Measurements from ENCODE around the gene SLIT3.

Gene SLIT3

DNA sequence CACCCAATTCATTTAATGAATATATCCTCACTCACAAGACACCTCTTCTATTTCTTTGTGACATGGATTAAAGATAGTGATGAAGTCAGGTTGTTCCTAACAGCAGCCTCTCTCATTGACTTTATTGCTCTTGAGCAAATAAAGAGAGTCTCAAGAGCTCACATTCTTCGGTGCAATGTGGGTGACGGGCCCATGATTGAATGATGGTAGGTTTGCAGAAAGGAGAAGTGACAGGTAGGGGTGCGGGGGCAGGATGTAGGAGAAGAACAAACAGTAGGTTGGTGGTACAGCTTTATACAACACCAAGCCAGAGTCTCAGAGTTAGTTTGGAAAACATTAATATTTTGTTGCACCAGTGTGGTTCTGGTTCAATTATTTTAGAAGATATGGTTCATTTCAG is 122.2 kb downstream of the SLIT3 start:
- no peak for DNase-seq (ENCODE audit: extremely low read depth in 1 of 2, low read depth in 1 of 2)

DNA sequence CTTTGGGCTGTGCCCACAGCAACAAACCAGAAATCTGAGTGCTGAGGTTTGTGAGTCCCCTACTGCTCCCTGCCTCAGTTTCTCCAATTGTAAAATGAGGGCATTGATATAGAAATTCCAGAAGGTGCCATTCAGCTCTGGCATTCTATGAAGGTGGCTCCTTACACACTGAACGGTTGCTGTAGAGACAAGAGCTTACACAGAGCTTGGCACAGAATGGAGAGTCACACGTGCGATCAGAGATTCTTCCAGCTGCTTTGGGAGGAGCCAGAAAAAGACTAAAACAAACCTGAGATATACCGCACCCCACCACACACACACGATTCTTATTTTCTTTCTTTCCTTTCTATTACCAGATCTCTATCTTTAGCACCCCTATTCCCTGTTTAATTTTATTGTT is 122.7 kb downstream of the SLIT3 start:
- no peak for DNase-seq (ENCODE audit: extremely low read depth in 1 of 2, low read depth in 1 of 2)

- no peak for DNase-seq (ENCODE audit: extremely low read depth in 1 of 2, low read depth in 1 of 2)
Observed at GRCh38 chr5:169176709-169177694, 123.9 kb downstream of the SLIT3 start.

DNA sequence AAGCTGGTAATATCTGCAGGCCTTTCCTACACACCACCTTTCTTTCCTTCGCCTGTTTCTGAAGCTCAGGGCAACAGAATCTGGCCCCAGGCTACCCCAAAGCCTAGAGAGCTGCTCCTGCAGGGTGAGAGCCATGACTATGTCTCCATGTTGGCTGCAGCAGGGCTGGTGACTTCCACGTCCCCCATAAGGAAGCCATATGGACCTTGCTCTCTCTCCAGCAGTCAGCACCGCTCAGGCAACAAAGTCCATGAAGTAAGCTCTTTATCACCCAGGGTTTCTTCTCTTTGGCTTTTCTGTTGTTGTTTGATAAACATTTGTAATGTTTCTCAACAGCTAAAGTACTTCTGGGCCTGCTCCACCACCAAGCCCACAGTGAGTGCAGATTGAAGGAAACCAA is 125.2 kb downstream of the SLIT3 start:
- no peak for DNase-seq (ENCODE audit: extremely low read depth in 1 of 2, low read depth in 1 of 2)

DNA sequence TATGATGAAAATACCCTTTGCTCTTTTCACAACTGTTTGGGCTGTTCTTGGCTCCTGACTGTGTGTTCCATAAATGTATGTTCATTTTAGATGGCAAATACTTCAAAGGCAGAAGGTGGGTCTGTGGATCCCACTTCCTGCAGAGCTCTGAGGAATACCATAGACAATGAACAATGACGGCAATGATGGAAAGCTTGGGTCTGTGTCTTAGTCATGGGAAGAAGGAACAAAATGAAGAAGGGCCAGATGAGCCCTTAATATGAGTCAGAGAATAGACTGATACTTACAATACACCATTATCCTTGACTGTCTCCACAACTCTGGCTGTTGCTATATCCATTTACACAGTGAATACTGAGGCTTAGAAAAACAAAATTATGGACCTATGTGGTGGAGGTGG is 126.0 kb downstream of the SLIT3 start:
- no peak for DNase-seq (ENCODE audit: extremely low read depth in 1 of 2, low read depth in 1 of 2)

- no peak for DNase-seq (ENCODE audit: extremely low read depth in 1 of 2, low read depth in 1 of 2)
Observed at GRCh38 chr5:169173372-169173771, 127.6 kb downstream of the SLIT3 start.

GRCh38 chr5:169171515-169171914 is 129.4 kb downstream of the SLIT3 start:
- no peak for DNase-seq (ENCODE audit: extremely low read depth in 1 of 2, low read depth in 1 of 2)

GRCh38 chr5:169169783-169170182 is 131.2 kb downstream of the SLIT3 start:
- DNase-seq (ENCODE audit: extremely low read depth in 1 of 2, low read depth in 1 of 2), result no peak

DNA sequence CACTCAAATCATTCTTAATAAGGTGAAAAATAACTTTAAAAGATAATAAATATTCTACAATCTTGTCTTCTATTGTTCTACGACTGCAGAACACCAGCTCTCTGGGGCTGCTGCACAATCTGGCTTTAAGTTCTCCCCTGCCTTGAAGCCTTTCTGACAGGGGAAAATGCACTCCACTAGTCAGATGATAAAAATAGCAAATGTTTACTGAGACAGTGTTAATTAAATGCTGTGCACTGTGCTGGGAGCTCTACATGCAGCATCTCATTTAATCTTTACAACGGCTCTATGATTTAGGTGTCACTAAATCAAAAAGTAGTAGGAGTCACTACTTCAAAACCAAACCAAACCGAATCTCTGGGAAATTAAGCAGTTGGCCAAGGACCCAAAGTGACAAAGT is 132.7 kb downstream of the SLIT3 start:
- no peak for DNase-seq (ENCODE audit: extremely low read depth in 1 of 2, low read depth in 1 of 2)

- DNase-seq (ENCODE audit: extremely low read depth in 1 of 2, low read depth in 1 of 2), result no peak
Observed at GRCh38 chr5:169166078-169166477, 134.9 kb downstream of the SLIT3 start.

- DNase-seq (ENCODE audit: extremely low read depth in 1 of 2, low read depth in 1 of 2), result no peak
Observed at GRCh38 chr5:169165052-169165451, 135.9 kb downstream of the SLIT3 start.

DNA sequence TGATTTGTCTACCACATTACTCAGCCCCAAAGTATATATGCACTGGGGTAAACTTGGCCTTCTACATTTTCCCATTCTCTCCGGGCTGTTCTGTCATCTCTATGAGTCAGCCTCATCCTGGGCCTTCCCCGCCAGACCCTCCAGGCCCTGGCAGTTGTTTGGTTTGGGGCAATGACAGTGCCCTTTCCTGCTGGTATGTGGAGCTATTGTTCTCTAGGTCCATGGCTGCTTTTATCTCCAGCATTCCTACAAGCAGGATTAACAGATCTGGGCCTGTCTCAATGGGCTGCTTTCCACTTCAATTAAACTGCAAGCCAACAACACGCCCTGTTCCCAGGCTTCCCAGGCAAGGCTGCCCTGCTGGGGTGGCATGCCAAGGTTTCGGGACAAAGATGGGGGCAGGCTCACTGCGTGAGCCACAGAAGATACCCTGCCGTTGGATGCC is 136.4 kb downstream of the SLIT3 start:
- DNase-seq (ENCODE audit: extremely low read depth in 1 of 2, low read depth in 1 of 2), result no peak

DNA sequence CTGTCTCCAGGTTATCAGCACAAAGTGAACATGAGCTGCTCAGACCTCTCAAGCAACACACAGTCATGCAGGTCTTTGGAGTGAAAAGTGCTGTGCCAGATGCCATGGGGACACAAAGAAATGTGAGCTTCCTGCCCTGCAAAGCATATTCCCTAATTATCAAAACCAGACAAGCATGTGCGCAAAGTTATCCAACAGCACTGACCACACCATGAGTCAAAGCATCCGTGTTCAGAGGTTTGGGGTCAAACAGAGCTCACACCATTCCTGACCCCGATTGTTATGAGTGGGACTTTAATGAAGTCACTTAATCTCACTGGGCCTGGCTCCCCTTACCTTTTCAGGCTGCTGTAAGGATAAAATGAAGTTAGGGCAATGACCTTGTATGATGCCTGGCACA is 138.5 kb downstream of the SLIT3 start:
- DNase-seq (ENCODE audit: extremely low read depth in 1 of 2, low read depth in 1 of 2), result no peak

DNA sequence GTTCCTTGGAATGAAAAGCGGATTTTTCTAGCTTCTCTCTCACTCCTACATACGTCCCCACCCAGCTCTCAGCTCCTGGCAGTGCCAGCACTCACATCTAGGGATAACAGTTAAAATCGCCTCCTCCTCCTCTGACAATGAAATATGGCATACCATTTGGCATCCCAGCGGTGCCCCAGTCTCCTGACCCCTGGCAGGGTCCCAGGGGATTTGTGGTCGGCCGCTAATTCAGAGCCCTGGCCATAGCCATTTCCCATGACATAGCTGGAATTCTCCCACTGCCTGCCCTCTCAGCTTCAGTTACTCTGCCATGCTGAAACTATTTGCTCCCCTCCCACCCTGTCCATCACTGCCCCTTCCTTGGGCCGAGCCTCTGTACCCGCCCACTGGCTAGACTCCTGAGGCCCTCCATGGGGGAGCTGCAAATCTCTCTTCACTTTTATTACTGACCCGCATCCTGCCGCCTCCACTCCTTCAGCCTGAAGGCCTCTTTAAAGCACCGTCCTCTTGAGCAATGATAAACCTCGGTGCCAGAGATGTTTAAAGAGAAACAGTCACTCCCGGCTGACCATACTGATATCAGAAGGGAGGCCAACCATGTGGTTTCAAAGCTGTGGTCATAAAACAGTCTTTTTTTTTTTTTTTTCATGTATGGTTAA is 139.8 kb downstream of the SLIT3 start:
- no peak for DNase-seq (ENCODE audit: extremely low read depth in 1 of 2, low read depth in 1 of 2)

- DNase-seq (ENCODE audit: extremely low read depth in 1 of 2, low read depth in 1 of 2), result no peak
Observed at GRCh38 chr5:169160405-169160901, 140.5 kb downstream of the SLIT3 start.

- DNase-seq (ENCODE audit: extremely low read depth in 1 of 2, low read depth in 1 of 2), result no peak
Observed at GRCh38 chr5:169158764-169159163, 142.2 kb downstream of the SLIT3 start.

GRCh38 chr5:169157064-169157463 is 143.9 kb downstream of the SLIT3 start:
- DNase-seq (ENCODE audit: extremely low read depth in 1 of 2, low read depth in 1 of 2), result no peak

- no peak for DNase-seq (ENCODE audit: extremely low read depth in 1 of 2, low read depth in 1 of 2)
Observed at GRCh38 chr5:169154679-169155078, 146.3 kb downstream of the SLIT3 start.

DNA sequence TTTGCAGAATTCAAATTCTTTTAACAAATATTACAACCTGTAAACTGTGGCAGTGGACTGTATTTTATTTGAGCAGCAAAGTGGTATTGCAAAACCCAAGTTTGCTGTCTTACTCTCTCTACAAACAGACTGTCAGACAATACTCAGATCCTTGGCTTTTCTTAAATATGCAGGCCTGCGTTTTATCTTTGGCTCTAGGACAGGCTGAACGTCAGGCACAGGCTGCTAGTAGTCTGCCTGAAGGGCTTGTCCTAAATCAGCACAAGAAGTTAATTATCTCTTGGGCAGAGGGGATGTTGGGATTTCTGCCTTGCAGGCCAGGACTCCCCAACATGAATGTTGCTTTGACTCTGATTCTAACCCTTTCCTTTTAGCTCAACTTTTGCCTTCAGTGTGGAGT is 147.5 kb downstream of the SLIT3 start:
- DNase-seq (ENCODE audit: extremely low read depth in 1 of 2, low read depth in 1 of 2), result no peak

DNA sequence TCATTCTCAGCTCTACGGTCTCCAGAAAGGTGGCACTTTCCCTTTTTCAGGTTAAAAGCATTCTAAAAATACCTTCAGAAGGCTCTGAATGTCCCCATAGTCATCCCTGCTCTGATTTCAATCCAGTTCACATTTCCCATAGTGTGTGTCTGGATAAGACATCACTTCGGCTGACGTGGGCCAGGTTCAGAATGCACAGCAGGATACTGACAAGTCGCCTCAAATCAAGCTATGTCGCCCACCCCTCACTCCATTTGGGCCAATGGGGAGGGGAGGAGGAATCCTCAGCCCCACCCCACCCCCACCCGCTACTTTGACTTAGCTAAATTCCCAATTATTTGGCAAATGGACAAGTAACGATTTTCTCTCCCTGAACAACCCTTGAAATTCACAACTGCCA is 148.0 kb downstream of the SLIT3 start:
- no peak for DNase-seq (ENCODE audit: extremely low read depth in 1 of 2, low read depth in 1 of 2)

DNA sequence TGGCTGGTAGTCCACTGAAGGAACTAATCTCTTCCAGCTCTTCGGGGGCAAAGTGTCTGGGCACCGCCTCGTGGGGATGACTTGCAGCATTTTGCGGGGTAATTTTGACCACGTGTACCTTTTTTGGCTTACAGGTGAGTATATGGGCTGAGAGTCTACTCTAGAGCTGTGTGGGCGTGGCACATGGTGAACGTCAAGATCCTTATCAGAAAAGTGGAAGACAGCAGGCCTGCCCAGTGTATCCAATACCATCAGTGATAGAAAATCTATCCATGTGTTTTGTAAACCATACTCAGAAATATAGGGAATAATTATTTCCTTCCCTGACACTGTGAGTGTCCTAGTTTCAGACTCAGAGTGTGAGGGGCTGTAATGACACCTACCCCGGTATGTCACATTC is 148.5 kb downstream of the SLIT3 start:
- DNase-seq (ENCODE audit: extremely low read depth in 1 of 2, low read depth in 1 of 2), result no peak
